K562 (cell line): ENCODE data around the gene TOMM6. TPM values are rescaled to one million over a fixed set of nuclear protein-coding genes. Genes with fewer than 3 reads are reported as not detected.

Experiments used
- CBFA2T2 ChIP-seq: fragments of 450-650 bp; conservative IDR thresholded peaks from 2 replicates; pipeline ENCODE4 v1.6.1; 2017; ENCODE audit warnings: mild to moderate bottlenecking
- CTBP1 ChIP-seq: fragments of 450-650 bp; IDR thresholded peaks from 2 replicates; pipeline ENCODE4 v1.6.1; 2016; ENCODE audit warnings: borderline replicate concordance
- EWSR1 ChIP-seq: fragments of 450-650 bp; IDR thresholded peaks from 2 replicates; pipeline ENCODE4 v1.6.1; 2018; ENCODE audit warnings: borderline replicate concordance, mild to moderate bottlenecking, low read depth, moderate library complexity; ENCODE audit not compliant: partially characterized antibody
- KLF10 ChIP-seq: fragments of 250-450 bp; sonication (Bioruptor Pico); IDR thresholded peaks from 2 replicates; pipeline ENCODE4 v1.6.1; 2021; ENCODE audit warnings: matching md5 sums
- LCOR ChIP-seq: sonication (generic); formaldehyde crosslinking; IDR thresholded peaks from 2 replicates; pipeline ENCODE4 v1.8.0; 2022; ENCODE audit warnings: mild to moderate bottlenecking, missing genetic modification reagents
- MXI1 ChIP-seq: IDR thresholded peaks from 2 replicates; pipeline ENCODE4 v1.6.1; 2011; ENCODE audit warnings: low read depth, mild to moderate bottlenecking, improper control_type of control experiment, low read length
- MYNN ChIP-seq, 2 experiments: sonication (generic); formaldehyde crosslinking in 1 of 2; IDR thresholded peaks; 2 replicates each; pipeline versions ENCODE4 v1.5.0 to v1.6.1; 2016 to 2020; ENCODE audit warnings: antibody characterized with exemption in 1 of 2, missing genetic modification reagents in 1 of 2
- NFE2L1 ChIP-seq: fragments of 450-650 bp; IDR thresholded peaks from 2 replicates; pipeline ENCODE4 v1.6.1; 2016; ENCODE audit warnings: missing genetic modification characterization, low read depth, mild to moderate bottlenecking, missing compliant biosample characterization, moderate library complexity, borderline replicate concordance
- POLR3A ChIP-seq: IDR thresholded peaks from 2 replicates; pipeline ENCODE4 v1.6.1; 2011; ENCODE audit warnings: borderline replicate concordance, mild to moderate bottlenecking, moderate library complexity; ENCODE audit not compliant: insufficient read length, insufficient read depth; ENCODE audit errors: extremely low read depth
- RAD21 ChIP-seq, 2 experiments: fragments of 250-450 bp in 1 of 2; fragments of 450-650 bp in 1 of 2; sonication (Bioruptor Pico) in 1 of 2; formaldehyde crosslinking in 1 of 2; IDR thresholded peaks in 1 of 2; conservative IDR thresholded peaks in 1 of 2; 2 replicates each; pipeline versions ENCODE4 v1.4.0 to v1.8.0; 2020 to 2022; ENCODE audit warnings: mild to moderate bottlenecking in 2 of 2, moderate library complexity in 1 of 2
- SIN3A ChIP-seq, 2 experiments: fragments of 150-350 bp in 1 of 2; IDR thresholded peaks; 2 replicates each; pipeline ENCODE4 v1.6.1; 2011 to 2016; ENCODE audit warnings: borderline replicate concordance in 2 of 2, low read depth in 2 of 2, low read length in 2 of 2, mild to moderate bottlenecking in 2 of 2, moderate library complexity in 2 of 2; ENCODE audit not compliant: control insufficient read depth in 1 of 2
- SREBF2 ChIP-seq: sonication (generic); formaldehyde crosslinking; IDR thresholded peaks from 2 replicates; pipeline ENCODE4 v1.4.0; 2020; ENCODE audit warnings: mild to moderate bottlenecking, missing genetic modification reagents
- U2AF1 ChIP-seq: fragments of 200-400 bp; formaldehyde crosslinking; optimal IDR thresholded peaks from 2 replicates; pipeline ENCODE3; 2017; ENCODE audit warnings: mild to moderate bottlenecking, low read depth, low read length, moderate library complexity
- ZFP30 ChIP-seq: fragments of 250-450 bp; sonication (Bioruptor Pico); IDR thresholded peaks from 2 replicates; pipeline ENCODE4 v1.8.0; 2022; ENCODE audit warnings: moderate library complexity, mild to moderate bottlenecking, inconsistent platforms, borderline replicate concordance
- ZNF436 ChIP-seq: fragments of 250-450, 450-650 bp; sonication (Bioruptor Pico); formaldehyde crosslinking; IDR thresholded peaks from 2 replicates; pipeline ENCODE4 v1.7.0; 2020; ENCODE audit warnings: mild to moderate bottlenecking
- ZNF444 ChIP-seq: fragments of 250-450 bp; sonication (Bioruptor Pico); IDR thresholded peaks from 2 replicates; pipeline ENCODE4 v1.4.0; 2020; ENCODE audit warnings: mild to moderate bottlenecking, moderate library complexity
- ZNF561 ChIP-seq: fragments of 450-650 bp; formaldehyde crosslinking; conservative IDR thresholded peaks from 2 replicates; pipeline ENCODE4 v1.4.0; 2020; ENCODE audit warnings: mild to moderate bottlenecking, moderate library complexity
- ZNF583 ChIP-seq: fragments of 250-450 bp; sonication (Bioruptor Pico); IDR thresholded peaks from 2 replicates; pipeline ENCODE4 v1.4.0; 2020
- polyA plus RNA-seq, 8 experiments: library from polyadenylated mRNA; depleted of rRNA in 4 of 8; stranded (reverse) in 5 of 8; unstranded in 3 of 8; fragments of >200 nt; fragmentation: Nextera tagmentation in 2 of 8; fragmentation: Illumina TruSeq in 1 of 8; extraction: Ambion mirVana in 2 of 8; extraction: Trizol in 1 of 8; gene quantifications; 2 replicates each; pipeline versions ENCODE4 v1.2.1 to v1.2.3, GENCODE V29; 2011 to 2014; ENCODE audit warnings: inconsistent platforms in 1 of 8, missing spikeins in 1 of 8
- total RNA-seq, 7 experiments: library from RNA; depleted of rRNA in 6 of 7; stranded (reverse); fragments of >200 nt in 6 of 7; fragmentation: Illumina TruSeq in 2 of 7; extraction: Trizol in 2 of 7; gene quantifications; 2 replicates each; pipeline versions ENCODE4 v1.2.1 to v1.2.3, GENCODE V29; 2011 to 2021; ENCODE audit warnings: low replicate concordance in 1 of 7
- TF ChIP-seq, protein P1 (sequence below): fragments of 450-650 bp; IDR thresholded peaks from 2 replicates; pipeline ENCODE4 v1.6.1; 2016; ENCODE audit warnings: low read depth
- TF ChIP-seq, protein P2 (sequence below): fragments of 250-450 bp; sonication (Bioruptor Pico); IDR thresholded peaks from 2 replicates; pipeline ENCODE4 v1.6.1; 2021; ENCODE audit warnings: mild to moderate bottlenecking

Gene TOMM6
- total and polyA plus RNA-seq, 9 of the 15 experiments (the other 6 are each of a cell fraction or from before 2014, with no cell fraction given) = 380 to 2,097 (median 1,065) TPM

GRCh38 chr6:41767112-41767833 is 20.2 kb upstream of the TOMM6 start (continued):
- no peak for TF ChIP-seq SIN3A (IDR thresholded peaks at IDR 0.05; ENCODE audit: borderline replicate concordance in 2 of 2, control insufficient read depth in 1 of 2, low read depth in 2 of 2, low read length in 2 of 2)
- no peak for TF ChIP-seq SREBF2
- TF ChIP-seq ZNF444 (CRISPR knock-in tag) = no peak
- no peak for TF ChIP-seq EWSR1
- peak; percentile 93; the same call in 1 of the 2 replicates for TF ChIP-seq CTBP1
- no peak for TF ChIP-seq ZNF561 (CRISPR knock-in tag)
- no peak for TF ChIP-seq NFE2L1 (tag)
- TF ChIP-seq, protein P1, sequence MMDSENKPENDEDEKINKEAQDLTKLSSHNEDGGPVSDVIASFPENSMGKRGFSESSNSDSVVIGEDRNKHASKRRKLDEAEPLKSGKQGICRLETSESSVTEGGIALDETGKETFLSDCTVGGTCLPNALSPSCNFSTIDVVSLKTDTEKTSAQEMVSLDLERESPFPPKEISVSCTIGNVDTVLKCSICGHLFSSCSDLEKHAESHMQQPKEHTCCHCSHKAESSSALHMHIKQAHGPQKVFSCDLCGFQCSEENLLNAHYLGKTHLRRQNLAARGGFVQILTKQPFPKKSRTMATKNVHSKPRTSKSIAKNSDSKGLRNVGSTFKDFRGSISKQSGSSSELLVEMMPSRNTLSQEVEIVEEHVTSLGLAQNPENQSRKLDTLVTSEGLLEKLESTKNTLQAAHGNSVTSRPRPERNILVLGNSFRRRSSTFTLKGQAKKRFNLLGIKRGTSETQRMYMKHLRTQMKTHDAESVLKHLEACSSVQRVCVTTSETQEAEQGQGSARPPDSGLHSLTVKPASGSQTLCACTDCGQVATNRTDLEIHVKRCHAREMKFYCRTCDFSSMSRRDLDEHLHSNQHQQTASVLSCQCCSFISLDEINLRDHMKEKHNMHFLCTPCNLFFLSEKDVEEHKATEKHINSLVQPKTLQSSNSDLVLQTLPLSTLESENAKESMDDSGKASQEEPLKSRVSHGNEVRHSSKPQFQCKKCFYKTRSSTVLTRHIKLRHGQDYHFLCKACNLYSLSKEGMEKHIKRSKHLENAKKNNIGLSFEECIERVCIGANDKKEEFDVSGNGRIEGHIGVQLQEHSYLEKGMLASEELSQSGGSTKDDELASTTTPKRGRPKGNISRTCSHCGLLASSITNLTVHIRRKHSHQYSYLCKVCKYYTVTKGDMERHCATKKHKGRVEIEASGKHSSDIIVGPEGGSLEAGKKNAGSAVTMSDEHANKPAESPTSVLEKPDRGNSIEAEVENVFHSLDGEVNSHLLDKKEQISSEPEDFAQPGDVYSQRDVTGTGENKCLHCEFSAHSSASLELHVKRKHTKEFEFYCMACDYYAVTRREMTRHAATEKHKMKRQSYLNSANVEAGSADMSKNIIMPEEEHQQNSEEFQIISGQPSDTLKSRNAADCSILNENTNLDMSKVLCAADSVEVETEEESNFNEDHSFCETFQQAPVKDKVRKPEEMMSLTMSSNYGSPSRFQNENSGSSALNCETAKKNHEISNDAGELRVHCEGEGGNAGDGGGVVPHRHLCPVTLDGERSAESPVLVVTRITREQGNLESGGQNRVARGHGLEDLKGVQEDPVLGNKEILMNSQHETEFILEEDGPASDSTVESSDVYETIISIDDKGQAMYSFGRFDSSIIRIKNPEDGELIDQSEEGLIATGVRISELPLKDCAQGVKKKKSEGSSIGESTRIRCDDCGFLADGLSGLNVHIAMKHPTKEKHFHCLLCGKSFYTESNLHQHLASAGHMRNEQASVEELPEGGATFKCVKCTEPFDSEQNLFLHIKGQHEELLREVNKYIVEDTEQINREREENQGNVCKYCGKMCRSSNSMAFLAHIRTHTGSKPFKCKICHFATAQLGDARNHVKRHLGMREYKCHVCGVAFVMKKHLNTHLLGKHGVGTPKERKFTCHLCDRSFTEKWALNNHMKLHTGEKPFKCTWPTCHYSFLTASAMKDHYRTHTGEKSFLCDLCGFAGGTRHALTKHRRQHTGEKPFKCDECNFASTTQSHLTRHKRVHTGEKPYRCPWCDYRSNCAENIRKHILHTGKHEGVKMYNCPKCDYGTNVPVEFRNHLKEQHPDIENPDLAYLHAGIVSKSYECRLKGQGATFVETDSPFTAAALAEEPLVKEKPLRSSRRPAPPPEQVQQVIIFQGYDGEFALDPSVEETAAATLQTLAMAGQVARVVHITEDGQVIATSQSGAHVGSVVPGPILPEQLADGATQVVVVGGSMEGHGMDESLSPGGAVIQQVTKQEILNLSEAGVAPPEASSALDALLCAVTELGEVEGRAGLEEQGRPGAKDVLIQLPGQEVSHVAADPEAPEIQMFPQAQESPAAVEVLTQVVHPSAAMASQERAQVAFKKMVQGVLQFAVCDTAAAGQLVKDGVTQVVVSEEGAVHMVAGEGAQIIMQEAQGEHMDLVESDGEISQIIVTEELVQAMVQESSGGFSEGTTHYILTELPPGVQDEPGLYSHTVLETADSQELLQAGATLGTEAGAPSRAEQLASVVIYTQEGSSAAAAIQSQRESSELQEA = no peak
- TF ChIP-seq CBFA2T2 = peak; percentile 50; the same call in 1 of the 2 replicates
- no peak for TF ChIP-seq ZFP30
- TF ChIP-seq, protein P2, sequence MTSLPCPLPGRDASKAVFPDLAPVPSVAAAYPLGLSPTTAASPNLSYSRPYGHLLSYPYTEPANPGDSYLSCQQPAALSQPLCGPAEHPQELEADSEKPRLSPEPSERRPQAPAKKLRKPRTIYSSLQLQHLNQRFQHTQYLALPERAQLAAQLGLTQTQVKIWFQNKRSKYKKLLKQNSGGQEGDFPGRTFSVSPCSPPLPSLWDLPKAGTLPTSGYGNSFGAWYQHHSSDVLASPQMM (CRISPR knock-in tag) = no peak
- no peak for TF ChIP-seq LCOR (CRISPR knock-in tag)
- no peak for TF ChIP-seq POLR3A
- no peak for TF ChIP-seq U2AF1
- no peak for TF ChIP-seq MYNN (IDR thresholded peaks at IDR 0.05)
- no peak for TF ChIP-seq MYNN (CRISPR knock-in tag; IDR thresholded peaks at IDR 0.05)
- no peak for TF ChIP-seq ZNF583 (CRISPR knock-in tag)
- no peak for TF ChIP-seq ZNF436 (CRISPR knock-in tag)
- no peak for TF ChIP-seq KLF10 (CRISPR knock-in tag)
- TF ChIP-seq MXI1 = no peak
- no peak for TF ChIP-seq RAD21 (CRISPR knock-in tag; conservative IDR thresholded peaks at IDR 0.05 in 1 of 2, IDR thresholded peaks at IDR 0.05 in 1 of 2)
